H1 (cell line): ENCODE results near the gene MS4A8. TPM values are rescaled to one million over a fixed set of nuclear protein-coding genes. Genes with fewer than 3 reads are reported as not detected.

Experiments used
- CTCF ChIA-PET: fragments of 300-600 bp; sonication (Branson Sonifier 250); formaldehyde crosslinking; loops from one replicate; lab custom pipeline; 2021; ENCODE audit not compliant: partially characterized antibody; lab: Charles Lee
- POLR2A ChIA-PET: fragments of 300-600 bp; sonication (Branson Sonifier 250); formaldehyde crosslinking; loops from one replicate; lab custom pipeline; 2021; ENCODE audit warnings: inconsistent platforms; ENCODE audit not compliant: partially characterized antibody; lab: Charles Lee
- DNase-seq, 2 experiments: peaks; one replicate each; pipeline versions ENCODE4 v3.0.0 to v3.0.0-alpha.2; 2010 to 2022; ENCODE audit warnings: low spot score in 2 of 2, low read depth in 1 of 2, mixed read lengths in 1 of 2
- FAIRE-seq: peaks from 2 replicates; lab custom pipeline; 2011; peaks lifted over from hg19 to GRCh38; lab: Jason Lieb, UNC
- H2AFZ ChIP-seq: 2 replicates; pipeline ENCODE4 v1.8.1; 2012; ENCODE audit warnings: low read length, inconsistent platforms
- H2AK5ac ChIP-seq: 2 replicates; pipeline ENCODE4 v1.6.1; 2013; ENCODE audit warnings: low read depth, low read length
- H2BK120ac ChIP-seq: replicated peaks from 2 replicates; pipeline ENCODE3; 2013; ENCODE audit warnings: low read depth, low read length, inconsistent platforms
- H2BK12ac ChIP-seq: 2 replicates; pipeline ENCODE4 v1.6.1; 2013; ENCODE audit warnings: low read depth, low read length
- H2BK15ac ChIP-seq: 2 replicates; pipeline ENCODE4 v1.6.1; 2013; ENCODE audit warnings: low read length
- H2BK20ac ChIP-seq: 2 replicates; pipeline ENCODE4 v1.6.1; 2013; ENCODE audit warnings: low read length
- H2BK5ac ChIP-seq: 2 replicates; pipeline ENCODE4 v1.6.1; 2013; ENCODE audit warnings: low read depth, low read length
- H3K14ac ChIP-seq: 2 replicates; pipeline ENCODE4 v1.6.1; 2013; ENCODE audit warnings: inconsistent platforms; ENCODE audit not compliant: insufficient read length
- H3K18ac ChIP-seq: 2 replicates; pipeline ENCODE4 v1.6.1; 2013; ENCODE audit warnings: low read length; ENCODE audit errors: extremely low read depth
- H3K23ac ChIP-seq: 2 replicates; pipeline ENCODE4 v1.6.1; 2013; ENCODE audit warnings: inconsistent platforms; ENCODE audit not compliant: insufficient read length
- H3K23me2 ChIP-seq: 2 replicates; pipeline ENCODE4 v1.6.1; 2013; ENCODE audit warnings: low read depth, low read length
- H3K27ac ChIP-seq: 2 replicates; pipeline ENCODE4 v1.6.1; 2011; ENCODE audit warnings: low read depth, low read length, inconsistent platforms
- H3K27me3 ChIP-seq, 4 experiments: replicated peaks in 1 of 4; 1 replicate in 1 of 4; 2 replicates in 3 of 4; pipeline versions ENCODE4 v1.6.1 to v1.8.1; 2011 to 2013; ENCODE audit warnings: low read length in 3 of 4, mild to moderate bottlenecking in 3 of 4, inconsistent platforms in 2 of 4, mixed read lengths in 2 of 4, moderate library complexity in 1 of 4; ENCODE audit not compliant: control insufficient read depth in 3 of 4, insufficient read depth in 3 of 4; ENCODE audit errors: extremely low read depth in 1 of 4
- H3K36me3 ChIP-seq, 4 experiments: 2 replicates each; pipeline versions ENCODE4 v1.6.1 to v1.8.1; 2011 to 2013; ENCODE audit warnings: mild to moderate bottlenecking in 4 of 4, low read length in 3 of 4, moderate library complexity in 2 of 4, control low read depth in 1 of 4, inconsistent platforms in 1 of 4; ENCODE audit not compliant: insufficient read depth in 4 of 4, control insufficient read depth in 2 of 4
- H3K4ac ChIP-seq: replicated peaks from 2 replicates; pipeline ENCODE3; 2013; ENCODE audit warnings: low read length, low read depth, mixed read lengths, inconsistent platforms; ENCODE audit not compliant: insufficient read length
- H3K4me1 ChIP-seq, 4 experiments: replicated peaks in 1 of 4; 1 replicate in 1 of 4; 2 replicates in 3 of 4; pipeline versions ENCODE4 v1.6.1 to v1.8.1; 2011 to 2013; ENCODE audit warnings: low read length in 3 of 4, inconsistent platforms in 2 of 4, mixed read lengths in 1 of 4; ENCODE audit not compliant: insufficient read depth in 4 of 4, control insufficient read depth in 3 of 4
- H3K4me2 ChIP-seq, 2 experiments: 2 replicates each; pipeline versions ENCODE4 v1.6.1 to v1.8.1; 2011 to 2013; ENCODE audit warnings: low read depth in 2 of 2, low read length in 2 of 2, control low read depth in 1 of 2, inconsistent platforms in 1 of 2, mild to moderate bottlenecking in 1 of 2; ENCODE audit not compliant: insufficient read depth in 1 of 2
- H3K4me3 ChIP-seq, 4 experiments: fragments of 200-600, 300-600 bp in 1 of 4; sonication (generic), shearing (Covaris generic), sonication (Bioruptor Twin) in 1 of 4; 2 replicates each; pipeline versions ENCODE4 v1.5.1 to v1.8.1; 2011 to 2016; ENCODE audit warnings: low read length in 4 of 4, low read depth in 3 of 4, control low read depth in 2 of 4, inconsistent platforms in 2 of 4, mild to moderate bottlenecking in 2 of 4, mixed read lengths in 1 of 4, moderate library complexity in 1 of 4; ENCODE audit not compliant: insufficient read depth in 2 of 4; ENCODE audit errors: extremely low read depth in 1 of 4
- H3K56ac ChIP-seq: replicated peaks from 2 replicates; pipeline ENCODE3; 2013; ENCODE audit warnings: low read depth, mild to moderate bottlenecking, mixed read lengths, low read length, inconsistent platforms; ENCODE audit not compliant: insufficient read length
- H3K79me1 ChIP-seq: 2 replicates; pipeline ENCODE4 v1.6.1; 2013; ENCODE audit warnings: low read depth, low read length, control low read depth
- H3K79me2 ChIP-seq, 2 experiments: 2 replicates each; pipeline versions ENCODE4 v1.6.1 to v1.8.1; 2012 to 2013; ENCODE audit warnings: low read length in 2 of 2, mild to moderate bottlenecking in 2 of 2, inconsistent platforms in 1 of 2; ENCODE audit not compliant: insufficient read depth in 2 of 2, control insufficient read depth in 1 of 2
- H3K9ac ChIP-seq, 4 experiments: replicated peaks in 1 of 4; 1 replicate in 1 of 4; 2 replicates in 3 of 4; pipeline versions ENCODE4 v1.6.1 to v1.8.1; 2011 to 2013; ENCODE audit warnings: low read depth in 3 of 4, low read length in 3 of 4, control low read depth in 2 of 4, mild to moderate bottlenecking in 2 of 4, moderate library complexity in 2 of 4, inconsistent platforms in 1 of 4; ENCODE audit errors: extremely low read depth in 1 of 4
- H3K9me3 ChIP-seq, 2 experiments: 2 replicates each; pipeline versions ENCODE4 v1.6.1 to v1.8.1; 2012 to 2013; ENCODE audit warnings: mild to moderate bottlenecking in 2 of 2, moderate library complexity in 2 of 2, control low read depth in 1 of 2, inconsistent platforms in 1 of 2, low read depth in 1 of 2, low read length in 1 of 2, mixed read lengths in 1 of 2; ENCODE audit not compliant: insufficient read depth in 2 of 2
- H4K20me1 ChIP-seq, 2 experiments: replicated peaks in 1 of 2; 2 replicates each; pipeline versions ENCODE3 to v1.8.1; 2011 to 2013; ENCODE audit warnings: inconsistent platforms in 2 of 2, low read length in 2 of 2, mild to moderate bottlenecking in 1 of 2; ENCODE audit not compliant: insufficient read depth in 2 of 2, control insufficient read depth in 1 of 2
- H4K5ac ChIP-seq: 2 replicates; pipeline ENCODE4 v1.6.1; 2013; ENCODE audit warnings: low read length, low read depth, mixed read lengths, inconsistent platforms; ENCODE audit not compliant: insufficient read length
- H4K8ac ChIP-seq: 2 replicates; pipeline ENCODE4 v1.8.0; 2013; ENCODE audit warnings: mild to moderate bottlenecking, moderate library complexity, low read length, inconsistent platforms; ENCODE audit not compliant: insufficient read depth; ENCODE audit errors: extremely low read depth
- H4K91ac ChIP-seq: replicated peaks from 2 replicates; pipeline ENCODE3; 2013; ENCODE audit warnings: low read length, mixed read lengths, inconsistent platforms; ENCODE audit not compliant: insufficient read length
- ASH2L ChIP-seq: fragments of 200-600, 300-600 bp; sonication (generic); IDR thresholded peaks from one replicate; pipeline ENCODE4 v1.7.1; 2017; ENCODE audit warnings: low read length
- CBX5 ChIP-seq: fragments of 300-800, 300-1000 bp; sonication (generic); IDR thresholded peaks from 2 replicates; pipeline ENCODE4 v1.7.1; 2016; ENCODE audit warnings: antibody characterized with exemption, low read length, low read depth
- CTBP2 ChIP-seq: IDR thresholded peaks from 2 replicates; pipeline ENCODE4 v1.7.0; 2011; ENCODE audit warnings: borderline replicate concordance, mild to moderate bottlenecking, moderate library complexity, mixed read lengths, low read length; ENCODE audit not compliant: insufficient read depth, insufficient read length
- GTF2F1 ChIP-seq: IDR thresholded peaks from 2 replicates; pipeline ENCODE4 v1.6.1; 2012; ENCODE audit warnings: low read depth, low read length, improper control_type of control experiment, borderline replicate concordance
- HDAC2 ChIP-seq, 2 experiments: fragments of 300-600 bp in 1 of 2; sonication (generic) in 1 of 2; IDR thresholded peaks; 2 replicates each; pipeline ENCODE4 v1.6.1; 2011 to 2012; ENCODE audit warnings: low read depth in 2 of 2, low read length in 2 of 2, mild to moderate bottlenecking in 2 of 2, moderate library complexity in 2 of 2, borderline replicate concordance in 1 of 2, inconsistent platforms in 1 of 2
- MAX ChIP-seq: IDR thresholded peaks from 2 replicates; pipeline ENCODE4 v1.6.1; 2012; ENCODE audit warnings: inconsistent platforms
- NRF1 ChIP-seq: IDR thresholded peaks from 2 replicates; pipeline ENCODE4 v1.6.1; 2011; ENCODE audit warnings: mild to moderate bottlenecking, low read depth, low read length, improper control_type of control experiment
- POU5F1 ChIP-seq: IDR thresholded peaks from 2 replicates; pipeline ENCODE4 v1.6.1; 2011; ENCODE audit warnings: low read depth, mild to moderate bottlenecking, low read length, moderate library complexity
- RXRA ChIP-seq: IDR thresholded peaks from 2 replicates; pipeline ENCODE4 v1.6.1; 2011; ENCODE audit warnings: low read depth, mild to moderate bottlenecking, low read length, moderate library complexity; ENCODE audit not compliant: insufficient read depth
- SIN3A ChIP-seq, 2 experiments: IDR thresholded peaks in 1 of 2; conservative IDR thresholded peaks in 1 of 2; 2 replicates each; pipeline ENCODE4 v1.6.1; 2011 to 2012; ENCODE audit warnings: low read length in 2 of 2, improper control_type of control experiment in 1 of 2, low read depth in 1 of 2, mild to moderate bottlenecking in 1 of 2
- SIX5 ChIP-seq: IDR thresholded peaks from 2 replicates; pipeline ENCODE4 v1.6.1; 2011; ENCODE audit warnings: mild to moderate bottlenecking, low read depth, low read length
- SP4 ChIP-seq: IDR thresholded peaks from 2 replicates; pipeline ENCODE4 v1.6.1; 2012; ENCODE audit warnings: low read length, inconsistent platforms
- TCF12 ChIP-seq: IDR thresholded peaks from 2 replicates; pipeline ENCODE4 v1.6.1; 2011; ENCODE audit warnings: low read depth, mild to moderate bottlenecking, low read length
- ZNF274 ChIP-seq: IDR thresholded peaks from 2 replicates; pipeline ENCODE4 v1.7.0; 2012; ENCODE audit warnings: low read length, borderline replicate concordance; ENCODE audit errors: extremely low read depth
- WGBS, 2 experiments: shearing (Covaris generic) in 1 of 2; methylation state at CpG; one replicate each; pipeline versions ENCODE4 v1.1.6 to v1.1.7; 2013 to 2015; ENCODE audit warnings: low lambda C conversion rate in 2 of 2, mixed read lengths in 2 of 2, inconsistent platforms in 1 of 2, low coverage in 1 of 2, missing lambda C conversion rate in 1 of 2; ENCODE audit not compliant: insufficient replicate concordance in 2 of 2, insufficient coverage in 1 of 2, insufficient read length in 1 of 2; ENCODE audit errors: extremely low coverage in 1 of 2, missing lambda C conversion rate in 1 of 2; 5-methylcytosine and 5-hydroxymethylcytosine counted together
- polyA plus RNA-seq, 7 experiments: library from polyadenylated mRNA; depleted of rRNA in 3 of 7; stranded (reverse) in 5 of 7; unstranded in 2 of 7; fragments of >200 nt in 5 of 7; fragments of 200-250 nt in 2 of 7; gene quantifications; 1 replicate in 5 of 7; 2 replicates in 1 of 7; 4 replicates in 1 of 7; pipeline versions ENCODE4 v1.2.1 to v1.2.3, GENCODE V29; 2011 to 2013; ENCODE audit warnings: missing spikeins in 2 of 7, mixed read lengths in 2 of 7
- total RNA-seq: library from RNA; stranded (reverse); fragmentation: NEBNext Ultra II Directional; extraction: Animal tissue kit (Norgen Biotek cat#: 25700); gene quantifications from 2 replicates; pipeline ENCODE4 v1.2.1, GENCODE V29; 2021

Gene MS4A8
- total and polyA plus RNA-seq, 2 of the 8 experiments (the other 6 are each of a cell fraction or from before 2014, with no cell fraction given), result not detected

- no peak overlapping the region for H3K23ac ChIP-seq
- H4K91ac ChIP-seq, result no peak overlapping the region
- no peak overlapping the region for H4K8ac ChIP-seq
- no peak overlapping the region for H3K4me2 ChIP-seq
- no peak overlapping the region for H3K14ac ChIP-seq
- WGBS, 2 experiments, result 90% methylated on average over 4 of the region's 4 CpGs; no CpG with 5 or more reads in 1 of the 2 experiments
- no peak overlapping the region for H2AK5ac ChIP-seq
- ChIA-PET CTCF (interaction anchor here (0.6 to 1.3 kb wide), 10 partner anchors 8 to 392 kb away, joined by 3 to 6 read pairs (median 4); no protein-coding TSS in a partner anchor), POLR2A (interaction anchor here (0.6 kb wide), 1 partner anchor 24 kb away, joined by 3 read pairs; no protein-coding TSS in a partner anchor)
- no peak overlapping the region for H2BK15ac ChIP-seq
- peak overlapping the region; percentile 88 for H2AFZ ChIP-seq
- no peak overlapping the region for H3K9ac ChIP-seq
- H4K5ac ChIP-seq, result no peak overlapping the region
- H4K20me1 ChIP-seq, result no peaks in the 10 kb centered on the region
- H3K56ac ChIP-seq, result no peak overlapping the region
- H3K9me3 ChIP-seq, result no peaks in the 10 kb centered on the region
- H3K79me2 ChIP-seq, result no peaks in the 10 kb centered on the region
- H3K36me3 ChIP-seq, result no peaks in the 10 kb centered on the region
- FAIRE-seq (no peak), DNase-seq (no peak)
- no peak overlapping the region for H2BK5ac ChIP-seq
- H2BK120ac ChIP-seq, result no peak overlapping the region
- H3K79me1 ChIP-seq, result no peaks in the 10 kb centered on the region
- no peaks in the 10 kb centered on the region for H3K27me3 ChIP-seq
- H3K18ac ChIP-seq, result no peak overlapping the region
- no peaks in the 10 kb centered on the region for H3K23me2 ChIP-seq
- no peak overlapping the region for H3K4ac ChIP-seq
- no peak overlapping the region for H2BK20ac ChIP-seq
- H3K4me3 ChIP-seq, result no peak overlapping the region
- no peaks in the 10 kb centered on the region for H3K4me1 ChIP-seq
- H3K27ac ChIP-seq, result no peak overlapping the region
- no peak overlapping the region for H2BK12ac ChIP-seq
- no peak for TF ChIP-seq SP4
- no peak for TF ChIP-seq SIX5
- TF ChIP-seq POU5F1, result no peak
- TF ChIP-seq NRF1, result no peak
- TF ChIP-seq RXRA, result no peak
- TF ChIP-seq ASH2L, result no peak
- no peak for TF ChIP-seq SIN3A (conservative IDR thresholded peaks at IDR 0.05 in 1 of 2, IDR thresholded peaks at IDR 0.05 in 1 of 2; ENCODE audit: low read depth in 1 of 2, low read length in 2 of 2)
- TF ChIP-seq CBX5, result no peak
- TF ChIP-seq MAX, result no peak
- TF ChIP-seq CTBP2, result no peak
- TF ChIP-seq TCF12, result no peak
- no peak for TF ChIP-seq ZNF274
- TF ChIP-seq GTF2F1, result no peak
- TF ChIP-seq HDAC2 (IDR thresholded peaks at IDR 0.05; ENCODE audit: borderline replicate concordance in 1 of 2, low read depth in 2 of 2, low read length in 2 of 2), result no peak
Observed at GRCh38 chr11:60657888-60658287, 41.5 kb upstream of the MS4A8 start.
